Activated T-helper 1 cell treated with anti-CD3 and anti-CD28 coated beads, Interleukin-12 subunit alpha, Interleukin-12 subunit beta, Interleukin-2, Interleukin-4 antibody, amounts not matched to agents 30 ng/mL and 10 ng/mL and 1 ng/mL, durations not matched to agents 14 hours and 24 hours and 36 hours (primary cell): Measurements from ENCODE around the gene PAOX. TPM values are rescaled to one million over a fixed set of nuclear protein-coding genes. Genes with fewer than 3 reads are reported as not detected.
"Not testable (repeated sequence)": the region's sequence is repeated elsewhere in the genome, so short reads cannot be mapped to it uniquely, and the experiment has no call there.

Experiments used
- DNase-seq: peaks from one replicate; pipeline ENCODE4 v3.0.0; 2021; ENCODE audit warnings: low spot score
- H3K27ac Mint-ChIP-seq: one replicate; pipeline ENCODE4 v1.8.0; 2021; ENCODE audit warnings: mild to moderate bottlenecking, mixed read lengths
- H3K27me3 Mint-ChIP-seq: one replicate; pipeline ENCODE4 v1.8.0; 2022; ENCODE audit warnings: mild to moderate bottlenecking, moderate library complexity, mixed read lengths; ENCODE audit not compliant: insufficient read depth
- H3K36me3 Mint-ChIP-seq: one replicate; pipeline ENCODE4 v1.8.0; 2021; ENCODE audit warnings: low read depth, mixed read lengths
- H3K4me1 Mint-ChIP-seq: one replicate; pipeline ENCODE4 v1.8.0; 2021; ENCODE audit warnings: low read depth, mixed read lengths
- H3K4me3 Mint-ChIP-seq: one replicate; pipeline ENCODE4 v1.8.0; 2021; ENCODE audit warnings: mild to moderate bottlenecking, moderate library complexity, mixed read lengths
- H3K9me3 Mint-ChIP-seq: one replicate; pipeline ENCODE4 v1.8.0; 2021; ENCODE audit warnings: mixed read lengths
- intact Hi-C: fragments of 100-400 bp; cut with micrococcal nuclease; formaldehyde crosslinking; loops from one replicate; pipeline ENCODE4 v1.15.1; 2024
- total RNA-seq: library from RNA; stranded (reverse); gene quantifications from 2 replicates; pipeline ENCODE4 v1.2.3, GENCODE V29; 2022

Gene PAOX
- total RNA-seq, 1 donor from 2014 or later: 7.5 TPM

DNA sequence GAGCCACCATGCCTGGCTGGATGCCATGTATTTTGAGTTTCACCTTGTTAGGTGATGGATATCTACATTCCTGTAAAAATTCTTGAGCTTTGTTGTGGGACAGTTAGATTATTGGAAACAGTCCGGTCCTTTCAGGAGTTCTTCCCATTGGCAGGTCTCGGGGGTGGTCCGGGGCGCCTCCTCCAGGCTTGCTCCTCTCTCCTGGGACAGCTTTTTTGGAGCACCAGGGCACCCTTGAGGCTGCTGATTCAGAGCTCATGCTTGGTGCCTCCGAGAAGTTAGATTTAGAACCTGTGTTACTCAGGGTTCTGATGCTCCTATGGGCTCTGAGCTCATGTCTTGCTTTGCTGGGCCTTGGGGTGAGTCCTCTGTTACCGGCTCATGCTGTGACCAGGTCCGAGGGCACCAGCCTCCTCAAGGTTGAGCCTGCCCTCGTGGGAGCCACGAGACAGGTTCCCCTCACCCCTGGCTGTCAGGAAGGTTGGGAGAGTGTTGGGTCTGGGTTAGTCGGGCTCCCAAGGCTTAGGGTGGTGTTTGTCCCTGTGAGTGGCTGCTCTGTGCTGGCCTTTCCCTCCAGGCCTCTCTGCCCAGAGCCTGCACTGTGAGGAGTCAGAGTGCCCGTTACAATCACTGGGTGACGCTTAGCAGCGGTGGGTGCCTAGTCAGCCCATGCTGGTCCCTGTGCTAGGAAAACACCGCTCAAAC lies 39.4 kb downstream of the PAOX start:
- Mint-ChIP-seq H3K4me3 (no peak overlapping the region), H3K4me1 (no peaks in the 10 kb centered on the region), H3K27ac (no peak overlapping the region), H3K9me3 (peaks cover 8% of the 10 kb centered on the region), H3K27me3 (peaks cover 8% of the 10 kb centered on the region), H3K36me3 (peaks cover 24% of the 10 kb centered on the region)
- no peak for DNase-seq
- intact Hi-C loops: no loop called here

GRCh38 chr10:133419211-133419950 lies 40.3 kb downstream of the PAOX start:
- Mint-ChIP-seq H3K27ac (no peak overlapping the region), H3K4me1 (no peaks in the 10 kb centered on the region), H3K27me3 (peaks cover 12% of the 10 kb centered on the region), H3K4me3 (no peak overlapping the region), H3K9me3 (peaks cover 6% of the 10 kb centered on the region), H3K36me3 (peaks cover 19% of the 10 kb centered on the region)
- intact Hi-C loops: no loop called here
- DNase-seq: no peak

DNA sequence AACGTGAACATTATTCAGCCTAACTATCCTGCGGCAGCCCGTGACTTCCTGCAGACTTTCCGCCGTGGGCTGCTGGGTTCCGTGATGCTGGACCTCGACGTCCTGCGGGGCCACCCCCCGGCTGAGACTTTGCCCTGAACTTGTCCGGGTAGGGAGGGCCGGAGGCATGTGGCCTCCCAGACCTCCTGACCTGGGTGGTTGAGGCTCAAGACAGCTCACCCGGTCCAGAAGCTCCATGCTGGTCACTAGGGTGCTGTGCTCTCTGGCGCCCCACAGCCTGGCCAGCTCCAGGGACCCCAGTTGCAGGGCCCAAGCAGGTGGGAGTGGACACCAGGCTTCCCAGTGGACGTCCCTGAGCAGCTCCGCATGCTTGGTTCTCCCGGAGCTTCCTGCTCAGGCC lies 41.0 kb downstream of the PAOX start:
- H3K27ac Mint-ChIP-seq: no peak overlapping the region
- H3K36me3 Mint-ChIP-seq: peaks cover 15% of the 10 kb centered on the region
- intact Hi-C loops: no loop called here
- peaks cover 12% of the 10 kb centered on the region for H3K27me3 Mint-ChIP-seq
- no peak for DNase-seq
- peaks cover 6% of the 10 kb centered on the region for H3K9me3 Mint-ChIP-seq
- H3K4me3 Mint-ChIP-seq: no peak overlapping the region
- no peaks in the 10 kb centered on the region for H3K4me1 Mint-ChIP-seq

DNA sequence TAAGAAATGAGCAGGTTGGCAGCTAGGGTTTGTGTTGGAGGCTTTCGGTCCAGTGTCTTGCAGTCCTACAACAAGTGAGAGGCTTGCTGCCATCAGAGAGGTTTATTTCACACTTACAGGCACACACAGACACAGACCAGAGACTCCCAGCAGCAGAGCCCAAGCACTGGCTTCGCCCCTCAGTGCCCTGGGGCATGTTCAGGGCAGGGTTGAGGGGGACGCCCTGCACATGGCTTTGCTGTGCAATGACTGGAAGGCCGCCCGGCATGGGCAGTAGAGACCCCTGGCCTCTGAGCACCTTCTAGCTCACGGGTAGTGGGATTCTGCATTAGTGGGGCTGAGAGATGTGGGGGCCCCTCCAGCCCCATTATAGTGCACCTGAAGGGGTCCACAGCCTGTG lies 41.5 kb downstream of the PAOX start:
- Mint-ChIP-seq H3K27me3 (peaks cover 12% of the 10 kb centered on the region), H3K27ac (no peak overlapping the region), H3K4me1 (no peaks in the 10 kb centered on the region), H3K9me3 (peaks cover 1% of the 10 kb centered on the region), H3K4me3 (no peak overlapping the region), H3K36me3 (peaks cover 10% of the 10 kb centered on the region)
- intact Hi-C loops: no loop called here
- no peak for DNase-seq

- Mint-ChIP-seq H3K27ac (no peak overlapping the region), H3K4me3 (no peak overlapping the region), H3K36me3 (peaks cover 5% of the 10 kb centered on the region), H3K27me3 (peaks cover 12% of the 10 kb centered on the region), H3K4me1 (no peaks in the 10 kb centered on the region), H3K9me3 (no peaks in the 10 kb centered on the region)
- intact Hi-C loops: no loop called here
- no peak for DNase-seq
These were observed 42.5 kb downstream of the PAOX start for GRCh38 chr10:133421336-133422222.

GRCh38 chr10:133422223-133422806 lies 43.3 kb downstream of the PAOX start:
- H3K9me3 Mint-ChIP-seq: no peaks in the 10 kb centered on the region
- no peak for DNase-seq
- H3K27ac Mint-ChIP-seq: no peak overlapping the region
- H3K4me3 Mint-ChIP-seq: no peak overlapping the region
- H3K36me3 Mint-ChIP-seq: peaks cover 5% of the 10 kb centered on the region
- peaks cover 12% of the 10 kb centered on the region for H3K27me3 Mint-ChIP-seq
- intact Hi-C loops: no loop called here
- H3K4me1 Mint-ChIP-seq: no peaks in the 10 kb centered on the region

GRCh38 chr10:133422807-133423771 lies 44.0 kb downstream of the PAOX start:
- H3K36me3 Mint-ChIP-seq: peaks cover 5% of the 10 kb centered on the region
- H3K4me1 Mint-ChIP-seq: no peaks in the 10 kb centered on the region
- H3K27me3 Mint-ChIP-seq: peaks cover 12% of the 10 kb centered on the region
- no peak overlapping the region for H3K4me3 Mint-ChIP-seq
- intact Hi-C loops: no loop called here
- no peak for DNase-seq
- H3K9me3 Mint-ChIP-seq: no peaks in the 10 kb centered on the region
- H3K27ac Mint-ChIP-seq: no peak overlapping the region

GRCh38 chr10:133424102-133424501 lies 45.0 kb downstream of the PAOX start:
- peaks cover 15% of the 10 kb centered on the region for H3K27me3 Mint-ChIP-seq
- intact Hi-C loops: not testable (repeated sequence)

GRCh38 chr10:133424601-133425000 lies 45.5 kb downstream of the PAOX start, which contains the start of gene SPRN:
Gene SPRN (minus strand): TSS chr10:133424625. CDS start chr10:133423681, 944 bp downstream.
- peaks cover 17% of the 10 kb centered on the region for H3K27me3 Mint-ChIP-seq
- H3K4me1 Mint-ChIP-seq, H3K9me3 Mint-ChIP-seq, H3K27ac Mint-ChIP-seq, H3K36me3 Mint-ChIP-seq, H3K4me3 Mint-ChIP-seq, intact Hi-C loops, DNase-seq: not testable (repeated sequence)

More at GRCh38 chr10:133424102-133424501, 45.0 kb downstream of the PAOX start:
- H3K4me1 Mint-ChIP-seq, H3K4me3 Mint-ChIP-seq, H3K36me3 Mint-ChIP-seq, H3K27ac Mint-ChIP-seq, H3K9me3 Mint-ChIP-seq, DNase-seq: not testable (repeated sequence)

DNA sequence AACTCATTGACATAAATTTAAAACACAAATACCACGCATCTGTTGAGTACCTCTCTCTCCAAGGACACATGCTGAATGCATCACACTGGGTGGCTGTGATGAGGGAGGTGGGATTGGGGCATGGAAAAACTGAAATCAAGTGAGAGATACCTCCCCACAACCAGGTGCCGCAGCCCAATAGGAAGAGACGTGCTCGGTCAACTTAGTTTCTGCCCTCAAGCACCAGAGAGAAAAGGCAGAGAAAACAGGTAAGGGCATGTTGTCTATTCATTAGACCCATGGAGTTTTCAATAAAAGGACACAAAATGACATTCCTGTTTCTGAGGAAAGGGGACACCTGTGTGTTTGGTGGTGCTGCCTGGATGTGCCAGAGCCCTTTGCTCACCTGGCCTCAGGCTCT lies 50.5 kb downstream of the PAOX start:
- H3K27ac Mint-ChIP-seq, H3K9me3 Mint-ChIP-seq, DNase-seq, intact Hi-C loops, H3K27me3 Mint-ChIP-seq, H3K4me3 Mint-ChIP-seq, H3K4me1 Mint-ChIP-seq, H3K36me3 Mint-ChIP-seq: not testable (repeated sequence)

DNA sequence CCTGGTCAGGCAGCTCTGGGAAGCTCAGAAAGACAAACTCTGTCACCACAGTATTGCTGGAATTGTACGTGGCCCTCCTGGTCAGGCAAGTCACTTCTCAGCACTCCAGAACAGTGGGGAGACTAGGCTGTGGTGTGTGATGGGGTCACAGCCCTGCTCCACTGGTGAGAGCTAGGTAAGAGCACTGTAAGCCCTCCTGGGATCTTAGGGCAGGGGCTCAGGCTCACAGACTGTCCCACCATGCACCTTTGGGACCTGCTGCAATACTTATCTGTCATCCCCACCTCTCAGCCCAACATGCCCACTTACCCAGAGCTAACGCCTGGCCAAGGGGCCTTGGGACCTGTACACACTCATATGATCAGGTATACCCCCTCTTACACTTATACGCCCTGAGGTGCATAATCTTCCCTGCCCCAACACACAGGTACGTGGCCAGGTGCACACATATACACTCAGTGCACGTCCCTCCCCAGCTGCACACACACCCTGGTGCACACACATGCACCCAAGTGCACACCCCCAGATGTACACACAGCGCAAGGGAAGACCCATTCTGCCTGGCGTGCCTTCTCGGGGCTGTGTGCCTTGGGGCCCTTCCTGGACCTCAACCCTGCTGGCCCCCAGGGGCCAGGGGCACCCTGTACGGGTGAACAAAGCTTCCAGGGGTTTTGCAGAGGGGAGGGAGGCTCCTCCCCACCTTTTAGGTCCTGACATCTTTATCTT lies 53.0 kb downstream of the PAOX start:
- peaks cover 14% of the 10 kb centered on the region for H3K27me3 Mint-ChIP-seq
- DNase-seq, H3K4me1 Mint-ChIP-seq, H3K4me3 Mint-ChIP-seq, intact Hi-C loops, H3K36me3 Mint-ChIP-seq, H3K27ac Mint-ChIP-seq, H3K9me3 Mint-ChIP-seq: not testable (repeated sequence)
